ENCODE data around the gene LYPD6. TPM values are rescaled to one million over a fixed set of nuclear protein-coding genes. Genes with fewer than 3 reads are reported as not detected.

Gene LYPD6
- total RNA-seq, 1 donor from 2014 or later = 0.47 TPM

DNA sequence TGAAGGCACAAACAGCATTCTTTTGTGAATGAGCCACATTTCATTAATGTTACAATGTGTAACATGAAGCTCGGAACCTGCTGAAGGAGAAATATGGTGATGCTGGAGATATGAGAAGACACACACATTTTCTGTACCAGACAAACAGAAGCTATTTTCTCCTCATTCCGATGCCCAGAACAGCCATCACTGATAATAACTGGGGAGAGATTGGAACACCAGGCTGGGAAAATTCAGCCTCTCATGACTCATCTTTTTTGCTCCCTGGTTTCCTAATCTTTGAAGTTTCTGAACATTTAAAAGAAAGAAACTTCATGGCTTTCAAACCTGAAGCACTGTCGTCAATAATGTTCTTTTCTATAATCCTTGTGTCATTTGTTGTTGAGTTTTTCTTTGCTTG is 110.9 kb downstream of the LYPD6 start:
- TF ChIP-seq, protein P1, sequence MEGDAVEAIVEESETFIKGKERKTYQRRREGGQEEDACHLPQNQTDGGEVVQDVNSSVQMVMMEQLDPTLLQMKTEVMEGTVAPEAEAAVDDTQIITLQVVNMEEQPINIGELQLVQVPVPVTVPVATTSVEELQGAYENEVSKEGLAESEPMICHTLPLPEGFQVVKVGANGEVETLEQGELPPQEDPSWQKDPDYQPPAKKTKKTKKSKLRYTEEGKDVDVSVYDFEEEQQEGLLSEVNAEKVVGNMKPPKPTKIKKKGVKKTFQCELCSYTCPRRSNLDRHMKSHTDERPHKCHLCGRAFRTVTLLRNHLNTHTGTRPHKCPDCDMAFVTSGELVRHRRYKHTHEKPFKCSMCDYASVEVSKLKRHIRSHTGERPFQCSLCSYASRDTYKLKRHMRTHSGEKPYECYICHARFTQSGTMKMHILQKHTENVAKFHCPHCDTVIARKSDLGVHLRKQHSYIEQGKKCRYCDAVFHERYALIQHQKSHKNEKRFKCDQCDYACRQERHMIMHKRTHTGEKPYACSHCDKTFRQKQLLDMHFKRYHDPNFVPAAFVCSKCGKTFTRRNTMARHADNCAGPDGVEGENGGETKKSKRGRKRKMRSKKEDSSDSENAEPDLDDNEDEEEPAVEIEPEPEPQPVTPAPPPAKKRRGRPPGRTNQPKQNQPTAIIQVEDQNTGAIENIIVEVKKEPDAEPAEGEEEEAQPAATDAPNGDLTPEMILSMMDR (IDR thresholded peaks at IDR 0.05) = no peak
- DNase-seq = no peak
- Histone ChIP-seq H3K36me3 (no peaks in the 10 kb centered on the region), H3K4me3 (no peak overlapping the region), H3K9me3 (no peaks in the 10 kb centered on the region), H3K4me1 (no peaks in the 10 kb centered on the region), H3K27ac (no peak overlapping the region), H3K27me3 (ENCODE audit: low read depth) (peaks cover 11% of the 10 kb centered on the region)
- intact Hi-C loops (cut with DNase I) = no loop called here
- ATAC-seq = no peak

DNA sequence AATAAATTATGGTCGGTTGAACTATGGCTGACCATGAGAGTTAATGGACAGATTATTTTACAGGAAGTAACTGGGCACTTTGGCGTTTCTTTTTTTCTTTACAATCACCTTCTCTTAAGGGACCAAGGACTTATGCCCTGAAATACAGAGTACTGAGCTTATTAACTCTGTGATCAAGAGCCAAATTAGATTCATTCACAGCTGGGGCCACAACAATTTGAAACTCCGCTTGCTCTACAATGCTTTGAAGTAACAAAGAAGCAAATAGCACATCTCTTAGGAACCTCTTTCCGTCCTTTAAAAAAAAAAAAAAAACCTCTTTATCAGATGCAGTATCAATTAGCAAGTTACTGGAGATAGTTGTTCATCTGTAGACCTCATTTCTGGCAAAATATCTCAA is 112.0 kb downstream of the LYPD6 start:
- intact Hi-C loops (cut with DNase I) = no loop called here
- no peaks in the 10 kb centered on the region for H3K4me1 ChIP-seq
- ATAC-seq = no peak
- H3K27ac ChIP-seq = no peak overlapping the region
- H3K9me3 ChIP-seq = no peaks in the 10 kb centered on the region
- H3K36me3 ChIP-seq = no peaks in the 10 kb centered on the region
- H3K4me3 ChIP-seq = no peak overlapping the region
- TF ChIP-seq, protein P1 (IDR thresholded peaks at IDR 0.05) = no peak
- no peak for DNase-seq
- H3K27me3 ChIP-seq (ENCODE audit: low read depth) = peaks cover 7% of the 10 kb centered on the region

DNA sequence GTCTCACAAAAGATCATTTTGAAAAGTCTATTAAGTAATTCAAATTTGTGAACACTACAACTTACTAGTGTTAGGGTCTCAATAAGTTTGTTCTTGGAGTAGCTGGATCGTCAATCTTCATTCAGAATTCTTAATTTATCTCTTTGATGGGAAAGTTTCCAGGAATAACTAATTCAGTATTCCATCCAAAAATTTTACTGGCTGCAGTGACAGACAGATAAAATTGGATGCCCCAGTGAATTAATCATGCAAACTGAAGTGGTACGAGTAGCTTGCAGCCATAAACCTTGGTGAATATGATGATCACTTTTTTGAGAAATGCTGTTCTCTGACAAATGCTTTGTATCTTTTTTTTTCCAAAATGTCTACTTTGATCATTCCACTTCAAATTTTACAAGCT is 112.8 kb downstream of the LYPD6 start:
- no peak for ATAC-seq
- H3K27ac ChIP-seq = no peak overlapping the region
- no peaks in the 10 kb centered on the region for H3K4me1 ChIP-seq
- DNase-seq = no peak
- H3K9me3 ChIP-seq = no peaks in the 10 kb centered on the region
- H3K27me3 ChIP-seq (ENCODE audit: low read depth) = peaks cover 7% of the 10 kb centered on the region
- TF ChIP-seq, protein P1 (IDR thresholded peaks at IDR 0.05) = no peak
- H3K4me3 ChIP-seq = no peak overlapping the region
- H3K36me3 ChIP-seq = no peaks in the 10 kb centered on the region
- intact Hi-C loops (cut with DNase I) = no loop called here

DNA sequence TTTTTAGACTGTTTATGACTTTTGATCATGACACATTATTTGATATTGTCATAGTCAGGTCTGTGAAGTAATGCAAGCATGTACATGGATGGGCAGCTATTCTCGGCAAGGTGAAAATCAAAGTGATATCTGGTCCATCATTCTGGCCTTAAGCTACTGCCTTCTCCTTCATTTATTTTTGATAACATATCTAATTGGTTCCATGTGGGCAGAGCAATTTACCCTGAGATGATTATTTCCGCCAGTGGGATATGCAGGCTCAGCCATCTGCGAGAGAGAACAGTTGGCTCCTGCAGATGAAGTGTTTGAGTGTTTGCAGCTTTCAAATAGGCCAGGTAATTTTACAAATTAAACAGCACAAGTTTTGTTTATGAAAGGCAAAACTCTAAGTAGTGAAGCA is 116.4 kb downstream of the LYPD6 start:
- H3K4me1 ChIP-seq = no peaks in the 10 kb centered on the region
- intact Hi-C loops (cut with DNase I) = no loop called here
- DNase-seq = no peak
- no peaks in the 10 kb centered on the region for H3K9me3 ChIP-seq
- ATAC-seq = no peak
- H3K27me3 ChIP-seq (ENCODE audit: low read depth) = peaks cover 7% of the 10 kb centered on the region
- H3K4me3 ChIP-seq = no peak overlapping the region
- H3K36me3 ChIP-seq = no peaks in the 10 kb centered on the region
- no peak overlapping the region for H3K27ac ChIP-seq
- TF ChIP-seq, protein P1 (IDR thresholded peaks at IDR 0.05) = no peak

DNA sequence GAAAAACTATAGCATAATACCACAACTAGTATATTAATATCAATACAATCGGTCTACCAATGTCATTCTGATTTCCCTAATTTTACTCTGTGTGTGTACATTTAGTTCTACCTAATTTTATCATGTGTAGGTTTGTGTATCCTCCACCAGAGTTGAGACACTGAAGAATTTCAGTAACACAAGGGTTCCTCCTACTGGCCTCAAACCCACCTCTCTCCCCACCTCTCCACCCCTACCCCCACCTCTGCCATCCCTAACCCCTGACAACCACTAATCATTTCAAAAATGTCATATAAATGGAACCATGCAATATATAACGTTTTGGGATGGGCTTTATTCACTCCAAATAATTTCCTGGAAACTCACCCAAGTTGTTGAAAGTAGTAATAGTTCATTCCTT is 117.9 kb downstream of the LYPD6 start:
- intact Hi-C loops (cut with DNase I) = no loop called here
- Histone ChIP-seq H3K4me1 (no peaks in the 10 kb centered on the region), H3K27me3 (ENCODE audit: low read depth) (peaks cover 4% of the 10 kb centered on the region), H3K27ac (no peak overlapping the region), H3K36me3 (no peaks in the 10 kb centered on the region), H3K4me3 (no peak overlapping the region), H3K9me3 (no peaks in the 10 kb centered on the region)
- ATAC-seq (no peak), DNase-seq (no peak)
- TF ChIP-seq, protein P1 (IDR thresholded peaks at IDR 0.05) = no peak

DNA sequence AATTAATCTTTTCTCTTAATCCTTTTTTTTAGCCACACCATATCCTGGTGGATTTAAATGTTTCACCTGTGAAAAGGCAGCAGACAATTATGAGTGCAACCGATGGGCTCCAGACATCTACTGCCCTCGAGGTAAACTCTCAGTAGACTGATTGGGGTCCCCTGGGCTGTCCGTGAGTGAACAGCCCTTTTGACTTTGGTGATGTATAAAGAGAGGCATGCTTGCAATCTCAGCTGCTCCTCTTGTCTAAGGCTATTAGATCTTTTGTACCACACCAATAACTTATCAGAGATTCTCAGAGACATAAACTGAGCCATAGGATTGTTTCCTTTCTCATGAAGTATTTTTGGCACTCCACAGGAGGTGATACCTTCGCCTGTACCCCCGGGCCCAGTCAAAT is 118.6 kb downstream of the LYPD6 start:
- Histone ChIP-seq H3K36me3 (no peaks in the 10 kb centered on the region), H3K4me3 (no peak overlapping the region), H3K27ac (no peak overlapping the region), H3K4me1 (no peaks in the 10 kb centered on the region), H3K9me3 (no peaks in the 10 kb centered on the region), H3K27me3 (ENCODE audit: low read depth) (no peaks in the 10 kb centered on the region)
- intact Hi-C loops (cut with DNase I) = no loop called here
- ATAC-seq (no peak), DNase-seq (no peak)
- TF ChIP-seq, protein P1 (IDR thresholded peaks at IDR 0.05) = no peak
